ENCODE measurements around the gene BRMS1.
A peak's percentile ranks its signal among the peaks of the same experiment; 100 is the strongest.
"Not testable (repeated sequence)": the region's sequence is repeated elsewhere in the genome, so short reads cannot be mapped to it uniquely, and the experiment has no call there.

BRMS1 gene

GRCh38 chr11:66312549-66313320 lies 32.2 kb downstream of the BRMS1 start:
- TF ChIP-seq CTCF (IDR thresholded peaks at IDR 0.05; ENCODE audit: control insufficient read depth, extremely low read depth, insufficient read depth) = no peak
- peak overlapping the region; percentile 63 for H3K4me3 ChIP-seq (ENCODE audit: low read depth, low read length)
- peak; percentile 81 for DNase-seq (ENCODE audit: low read depth)

GRCh38 chr11:66311965-66312548 lies 32.8 kb downstream of the BRMS1 start:
- peak; percentile 62 for DNase-seq (ENCODE audit: low read depth)
- H3K4me3 ChIP-seq (ENCODE audit: low read depth, low read length) = peak overlapping the region; percentile 63
- TF ChIP-seq CTCF (IDR thresholded peaks at IDR 0.05; ENCODE audit: control insufficient read depth, extremely low read depth, insufficient read depth) = peak; percentile 19; the same call in 1 of the 2 replicates

GRCh38 chr11:66311470-66311964 lies 33.4 kb downstream of the BRMS1 start:
- peak overlapping the region; percentile 63 for H3K4me3 ChIP-seq (ENCODE audit: low read depth, low read length)
- TF ChIP-seq CTCF (IDR thresholded peaks at IDR 0.05; ENCODE audit: control insufficient read depth, extremely low read depth, insufficient read depth) = peak; percentile 77; the same call in 1 of the 2 replicates
- DNase-seq (ENCODE audit: low read depth) = no peak

GRCh38 chr11:66310803-66311440 lies 34.0 kb downstream of the BRMS1 start:
- not testable (repeated sequence) for DNase-seq (ENCODE audit: low read depth); H3K4me3 ChIP-seq (ENCODE audit: low read depth, low read length)

- H3K4me3 ChIP-seq (ENCODE audit: low read depth, low read length) = no peak overlapping the region
- no peak for DNase-seq (ENCODE audit: low read depth)
- no peak for TF ChIP-seq CTCF (IDR thresholded peaks at IDR 0.05; ENCODE audit: control insufficient read depth, extremely low read depth, insufficient read depth)
Measured at GRCh38 chr11:66310324-66310723, 34.6 kb downstream of the BRMS1 start.

- DNase-seq (ENCODE audit: low read depth) = no peak
- no peak overlapping the region for H3K4me3 ChIP-seq (ENCODE audit: low read depth, low read length)
- no peak for TF ChIP-seq CTCF (IDR thresholded peaks at IDR 0.05; ENCODE audit: control insufficient read depth, extremely low read depth, insufficient read depth)
Measured at GRCh38 chr11:66309475-66309874, 35.4 kb downstream of the BRMS1 start.

- no peak overlapping the region for H3K4me3 ChIP-seq (ENCODE audit: low read depth, low read length)
- TF ChIP-seq CTCF (IDR thresholded peaks at IDR 0.05; ENCODE audit: control insufficient read depth, extremely low read depth, insufficient read depth) = no peak
- DNase-seq (ENCODE audit: low read depth) = no peak
Measured at GRCh38 chr11:66302656-66303055, 42.2 kb downstream of the BRMS1 start.

All from LNCaP clone FGC (cell line).